ENCODE results near the gene PPP1R16B.

- no peak for TF ChIP-seq POLR2A (IDR thresholded peaks at IDR 0.05)
- no peak for TF ChIP-seq CTCF (IDR thresholded peaks at IDR 0.05)
Observed at GRCh38 chr20:38968090-38968489, 162.6 kb downstream of the PPP1R16B start.

Data from right lobe of liver (tissue), 4 donors.